Naive thymus-derived CD8-positive, alpha-beta T cell (primary cell): ENCODE results near the gene ATP5PB. TPM values are rescaled to one million over a fixed set of nuclear protein-coding genes. Genes with fewer than 3 reads are reported as not detected.

Experiments
- ATAC-seq, 2 donors: fragments of 150-1000 bp; cut with Tn5 transposase in 1 of 2; sonication (Bioruptor Pico), chemical (Tn5 transposase) in 1 of 2; 1 replicate in 1 of 2; 2 replicates in 1 of 2; pipeline ENCODE4 v1.10.0; 2021; ENCODE audit warnings: mild to moderate bottlenecking in 2 of 2, moderate library complexity in 2 of 2
- POLR2A ChIA-PET: fragments of 350-600 bp; sonication (Branson Sonifier 250); formaldehyde crosslinking; loops from one replicate; lab custom pipeline; 2021; ENCODE audit warnings: antibody characterized with exemption; lab: Charles Lee
- DNase-seq, 10 donors: peaks; one replicate each; pipeline versions ENCODE4 v3.0.0 to v3.0.0-alpha.2; 2020 to 2022
- H3K27ac Mint-ChIP-seq, 10 donors: one replicate each; pipeline ENCODE4 v1.8.0; 2020 to 2022; ENCODE audit warnings: mild to moderate bottlenecking in 10 of 10, mixed read lengths in 10 of 10, moderate library complexity in 4 of 10, inconsistent platforms in 1 of 10
- H3K27me3 Mint-ChIP-seq, 5 donors: one replicate each; pipeline ENCODE4 v1.8.0; 2021 to 2022; ENCODE audit warnings: mixed read lengths in 5 of 5
- H3K36me3 Mint-ChIP-seq, 3 donors: one replicate each; pipeline ENCODE4 v1.8.0; 2020 to 2022; ENCODE audit warnings: mixed read lengths in 3 of 3, mild to moderate bottlenecking in 2 of 3, inconsistent platforms in 1 of 3
- H3K4me1 Mint-ChIP-seq, 4 donors: one replicate each; pipeline ENCODE4 v1.8.0; 2021 to 2022; ENCODE audit warnings: mixed read lengths in 4 of 4
- H3K4me3 Mint-ChIP-seq, 10 donors: one replicate each; pipeline ENCODE4 v1.8.0; 2020 to 2022; ENCODE audit warnings: mild to moderate bottlenecking in 10 of 10, mixed read lengths in 10 of 10, moderate library complexity in 6 of 10, inconsistent platforms in 1 of 10
- H3K9me3 Mint-ChIP-seq, 9 donors: one replicate each; pipeline ENCODE4 v1.8.0; 2020 to 2022; ENCODE audit warnings: mixed read lengths in 9 of 9, mild to moderate bottlenecking in 3 of 9, inconsistent platforms in 1 of 9, moderate library complexity in 1 of 9
- polyA plus RNA-seq, 3 donors: library from polyadenylated mRNA; unstranded; fragments of 300-500 nt; fragmentation: Illumina TruSeq; gene quantifications; one replicate each; pipeline ENCODE4 v1.2.3, GENCODE V29; 2021
- total RNA-seq, 8 experiments: library from RNA in 2 of 8; stranded (reverse) in 2 of 8; gene quantifications; one replicate each; pipeline ENCODE4 v1.2.3 and lab custom pipeline; 2021 to 2026

The ATP5PB gene
- total and polyA plus RNA-seq, 5 experiments from 2014 or later = 105 to 437 (median 411) TPM

DNA sequence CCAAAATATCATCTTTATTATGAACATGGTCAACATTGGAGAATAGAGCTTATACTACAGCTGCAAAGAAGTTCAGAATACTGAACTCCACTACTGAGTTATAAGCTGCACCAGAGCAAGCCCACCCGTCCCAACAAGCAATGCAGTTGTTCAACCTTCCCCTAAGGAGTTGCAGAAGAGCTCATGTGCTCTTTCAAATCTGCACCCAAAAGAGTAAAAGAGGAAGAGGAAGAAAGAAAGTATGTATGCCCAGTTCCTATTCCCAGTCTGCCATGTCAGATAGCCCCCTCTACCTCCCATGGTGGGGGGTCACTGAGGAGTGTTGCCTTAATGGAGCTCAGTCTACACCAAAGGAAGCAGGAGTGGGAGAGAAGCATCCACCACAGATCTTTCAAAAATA is 31.4 kb downstream of the ATP5PB start:
- Mint-ChIP-seq H3K36me3 (peaks cover 11 to 20% (median 12%) of the 10 kb centered on the region in 3 donors), H3K27me3 (no peaks in the 10 kb centered on the region), H3K27ac (peak overlapping the region in 3 of 10 donors; percentile 14 to 53 (median 17)), H3K4me1 (peaks cover 29 to 71% (median 63%) of the 10 kb centered on the region in 4 donors), H3K4me3 (peak overlapping the region in 1 of 10 donors; percentile 58), H3K9me3 (no peaks in the 10 kb centered on the region)
- no peak for ATAC-seq
- DNase-seq = no peak
- POLR2A ChIA-PET = interaction anchor here (1.3 kb wide), 1 partner anchor 9 kb away, joined by 4 read pairs; no protein-coding TSS in a partner anchor

DNA sequence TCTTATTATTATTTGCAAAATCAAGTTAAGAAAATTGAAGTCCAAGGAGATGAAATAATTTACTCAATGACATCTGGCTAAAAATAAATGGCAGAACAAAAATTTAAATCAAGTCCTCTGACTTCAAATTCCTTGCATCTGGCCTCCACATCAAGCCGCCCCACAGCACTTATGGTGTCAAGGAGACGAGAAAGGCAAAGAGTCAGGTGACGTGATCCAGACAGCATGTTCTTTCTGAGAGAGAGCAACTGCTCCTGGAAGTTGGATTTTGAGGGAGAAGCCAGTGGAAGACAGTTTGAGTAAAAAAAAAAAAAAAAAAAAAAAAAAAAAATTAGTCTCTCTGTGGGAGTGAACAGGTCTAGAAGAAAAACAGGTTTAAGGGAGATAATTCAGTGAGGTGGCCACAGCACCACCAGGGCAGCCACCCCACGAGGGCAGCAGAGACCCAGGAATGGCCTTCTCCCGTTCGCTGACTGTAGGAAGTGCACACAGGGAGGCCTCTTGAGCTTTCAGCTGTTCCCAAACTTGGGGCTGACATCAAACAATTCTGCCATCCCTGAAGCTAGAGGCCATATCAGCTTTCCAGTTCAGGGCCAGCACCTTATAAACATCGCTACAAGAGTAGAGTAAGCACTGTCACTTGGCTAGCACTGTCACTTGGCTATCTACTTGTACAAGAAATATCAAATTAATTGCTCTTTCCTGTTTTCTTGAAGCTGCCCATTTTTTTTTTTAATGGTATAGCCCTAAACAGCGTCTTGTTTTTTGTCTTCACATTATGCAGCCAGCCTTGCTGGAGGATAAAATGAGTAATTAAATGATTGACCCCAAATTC is 32.3 kb downstream of the ATP5PB start:
- H3K4me1 Mint-ChIP-seq = peaks cover 26 to 62% (median 55%) of the 10 kb centered on the region in 4 donors

DNA sequence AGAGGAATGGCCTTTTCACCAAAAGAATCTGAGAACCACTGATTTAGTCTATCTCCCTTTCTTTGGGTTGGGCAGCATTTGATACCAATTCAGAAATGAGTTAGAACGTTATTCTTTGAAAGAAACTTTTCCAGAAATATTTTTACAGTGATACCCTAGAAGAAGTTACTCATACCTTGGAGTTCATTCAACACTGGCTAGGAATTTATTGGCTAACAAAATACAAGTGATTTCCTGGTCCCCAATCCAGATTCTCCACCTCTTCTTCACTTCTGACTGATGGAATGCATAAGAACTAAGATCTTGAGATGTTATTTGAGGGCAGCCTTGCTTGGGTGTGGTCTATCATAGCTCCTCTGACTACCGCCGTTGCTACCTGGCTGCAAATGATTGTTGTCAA is 33.9 kb downstream of the ATP5PB start:
- no peak overlapping the region for H3K4me3 Mint-ChIP-seq
- H3K27ac Mint-ChIP-seq = peak overlapping the region in 2 of 10 donors; percentile 5 to 15
- ATAC-seq (no peak), DNase-seq (no peak)
- H3K27me3 Mint-ChIP-seq = no peaks in the 10 kb centered on the region
- peaks cover 15 to 46% (median 39%) of the 10 kb centered on the region in 4 donors for H3K4me1 Mint-ChIP-seq
- H3K9me3 Mint-ChIP-seq = no peaks in the 10 kb centered on the region
- POLR2A ChIA-PET = no interaction called here
- H3K36me3 Mint-ChIP-seq = peaks cover 3 to 7% (median 6%) of the 10 kb centered on the region in 3 donors

More for the DNA sequence above, 32.3 kb downstream of the ATP5PB start:
- Mint-ChIP-seq H3K36me3 (peaks cover 11 to 20% (median 12%) of the 10 kb centered on the region in 3 donors), H3K4me3 (no peak overlapping the region), H3K9me3 (no peaks in the 10 kb centered on the region), H3K27ac (peak overlapping the region in 3 of 10 donors; percentile 48 to 83 (median 65)), H3K27me3 (no peaks in the 10 kb centered on the region)
- ATAC-seq (peak; percentile 50 to 74), DNase-seq (peak; percentile 34 to 78 (median 47))
- POLR2A ChIA-PET = interaction anchor here (0.9 to 1.3 kb wide), 3 partner anchors 10 to 26 kb away, joined by 3 to 4 read pairs (median 3); no protein-coding TSS in a partner anchor

DNA sequence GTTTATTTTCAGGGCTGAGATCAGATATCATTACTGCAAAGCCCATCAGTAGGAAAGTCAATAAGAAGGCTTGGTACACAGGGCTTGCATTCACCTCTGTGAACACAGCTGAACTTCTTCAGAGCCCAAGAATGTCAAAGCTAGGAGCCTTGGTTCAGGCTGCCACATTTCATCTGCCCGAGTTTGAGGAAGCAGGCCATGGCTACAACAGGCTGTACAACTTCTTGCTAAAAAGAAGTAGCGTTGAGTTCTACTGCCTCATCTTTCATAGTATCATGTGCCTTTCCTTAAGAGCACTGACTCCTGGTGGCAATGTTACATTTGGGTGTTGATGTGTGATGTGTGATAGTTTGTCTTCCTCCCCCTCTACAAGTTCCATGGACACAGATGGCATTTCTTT is 34.6 kb downstream of the ATP5PB start:
- Mint-ChIP-seq H3K4me1 (peaks cover 13 to 39% (median 33%) of the 10 kb centered on the region in 4 donors), H3K27ac (peak overlapping the region in 2 of 10 donors; percentile 5 to 34), H3K27me3 (no peaks in the 10 kb centered on the region), H3K4me3 (no peak overlapping the region), H3K36me3 (peaks cover 0 to under 1% (median 0%) of the 10 kb centered on the region in 3 donors), H3K9me3 (no peaks in the 10 kb centered on the region)
- no peak for DNase-seq
- no peak for ATAC-seq
- POLR2A ChIA-PET = interaction anchor here (0.6 kb wide), 1 partner anchor 99 kb away, joined by 4 read pairs; no protein-coding TSS in a partner anchor

DNA sequence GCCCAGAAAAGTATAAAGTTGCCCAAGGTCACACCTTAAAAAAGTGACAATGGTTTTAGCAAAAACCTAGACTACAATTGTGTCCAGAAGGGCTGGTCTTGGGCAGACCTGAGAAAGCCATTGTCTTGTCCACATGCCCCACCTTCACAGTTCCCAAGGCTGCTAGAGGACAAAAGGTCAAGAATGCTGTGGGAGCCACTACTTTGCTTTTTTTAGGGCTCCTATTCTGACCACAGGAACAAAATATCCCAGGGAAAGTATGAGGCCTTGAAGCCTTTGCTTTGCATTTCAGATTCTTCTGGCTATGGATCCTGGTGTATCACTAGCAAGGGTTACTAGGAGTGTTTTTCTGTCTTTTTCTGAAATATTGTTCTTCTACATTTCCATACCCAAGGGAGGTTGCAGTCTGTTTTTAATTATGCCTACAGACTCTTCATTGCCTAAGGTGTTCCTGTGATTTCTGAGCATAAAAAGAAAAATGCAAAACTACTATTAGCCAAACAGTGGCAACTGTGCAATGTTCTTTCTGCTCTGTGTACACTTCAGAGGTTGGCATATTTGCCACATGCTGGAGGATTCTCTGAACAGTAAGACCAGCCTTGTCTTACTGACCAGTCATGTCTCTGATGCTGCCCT is 35.2 kb downstream of the ATP5PB start:
- Mint-ChIP-seq H3K4me1 (peaks cover 13 to 38% (median 34%) of the 10 kb centered on the region in 4 donors), H3K9me3 (no peaks in the 10 kb centered on the region), H3K27ac (peak overlapping the region in 2 of 10 donors; percentile 21 to 47), H3K27me3 (no peaks in the 10 kb centered on the region), H3K36me3 (no peaks in the 10 kb centered on the region), H3K4me3 (no peak overlapping the region)
- ATAC-seq = no peak
- POLR2A ChIA-PET = interaction anchor here (0.6 to 1.9 kb wide), 2 partner anchors 24 to 99 kb away, joined by 4 to 5 read pairs; no protein-coding TSS in a partner anchor
- DNase-seq = no peak

DNA sequence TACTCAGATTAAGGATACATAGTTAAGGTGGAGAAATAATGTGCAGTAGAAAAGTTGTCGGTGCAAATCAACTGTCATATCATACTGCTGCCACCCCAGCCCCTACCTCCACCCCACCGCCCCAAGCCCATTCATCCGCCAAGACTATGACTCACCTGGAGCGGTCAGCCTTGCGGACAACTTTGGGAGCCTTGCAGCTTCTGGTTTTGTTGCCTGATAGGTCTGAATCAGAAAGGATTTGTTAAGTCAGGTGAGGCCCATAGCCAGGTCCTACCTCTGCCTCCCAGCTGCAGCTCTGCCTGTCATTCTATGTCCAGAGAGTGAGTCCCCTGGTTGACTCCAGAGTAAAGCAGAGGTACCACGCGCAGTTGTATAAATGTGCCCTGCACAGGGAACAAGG is 37.2 kb downstream of the ATP5PB start:
- POLR2A ChIA-PET = interaction anchor here (0.7 to 1.9 kb wide), 5 partner anchors 9 to 181 kb away, joined by 3 to 7 read pairs (median 4); no protein-coding TSS in a partner anchor
- H3K27ac Mint-ChIP-seq = no peak overlapping the region

DNA sequence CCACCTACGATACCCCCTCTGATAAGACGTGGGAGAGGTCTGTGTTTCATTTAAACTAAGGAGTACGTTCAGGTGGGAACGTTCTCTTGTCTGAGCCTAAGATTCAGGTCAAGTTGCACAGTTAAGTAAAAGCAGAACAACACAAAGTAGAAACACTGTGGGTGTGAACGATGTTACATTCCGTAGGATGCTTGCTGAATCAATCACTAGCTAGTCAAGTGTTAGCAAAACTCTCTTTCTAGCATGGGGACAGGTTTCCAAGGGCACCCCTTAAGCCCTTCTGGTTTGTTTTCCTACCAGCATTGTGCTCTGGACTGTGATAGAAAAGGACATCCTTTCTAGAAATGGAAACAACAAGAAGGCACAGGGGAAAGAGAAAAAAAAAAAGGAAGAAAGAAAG is 37.9 kb downstream of the ATP5PB start:
- no peaks in the 10 kb centered on the region for H3K36me3 Mint-ChIP-seq
- H3K9me3 Mint-ChIP-seq = no peaks in the 10 kb centered on the region
- ATAC-seq (no peak), DNase-seq (no peak)
- POLR2A ChIA-PET = no interaction called here
- H3K27me3 Mint-ChIP-seq = no peaks in the 10 kb centered on the region
- H3K4me1 Mint-ChIP-seq = peaks cover 11 to 37% (median 17%) of the 10 kb centered on the region in 4 donors
- no peak overlapping the region for H3K27ac Mint-ChIP-seq
- no peak overlapping the region for H3K4me3 Mint-ChIP-seq

More for the DNA sequence above, 37.2 kb downstream of the ATP5PB start:
- no peaks in the 10 kb centered on the region for H3K9me3 Mint-ChIP-seq
- no peak for DNase-seq
- no peaks in the 10 kb centered on the region for H3K36me3 Mint-ChIP-seq
- H3K4me1 Mint-ChIP-seq = peaks cover 12 to 42% (median 24%) of the 10 kb centered on the region in 4 donors
- no peak overlapping the region for H3K4me3 Mint-ChIP-seq
- no peaks in the 10 kb centered on the region for H3K27me3 Mint-ChIP-seq
- no peak for ATAC-seq

DNA sequence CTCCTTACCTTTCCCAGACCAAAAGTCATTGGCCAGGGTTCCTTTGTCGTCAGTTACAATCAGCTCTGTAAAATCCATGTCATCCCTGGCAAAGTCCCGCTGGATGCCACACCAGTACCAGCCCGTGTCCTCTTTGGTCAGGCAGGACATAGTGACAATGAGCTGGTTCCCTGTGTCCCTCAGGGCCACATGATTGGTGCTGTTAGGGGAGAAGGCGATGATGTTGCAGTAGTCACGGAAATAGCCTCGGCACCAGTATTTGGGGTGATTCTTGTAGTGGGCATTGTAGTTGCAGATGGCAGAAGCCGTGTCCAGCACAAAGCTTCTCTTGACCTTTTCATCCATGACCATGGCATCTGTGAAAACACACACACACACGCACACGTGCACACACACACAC is 39.4 kb downstream of the ATP5PB start:
- DNase-seq = no peak
- H3K4me3 Mint-ChIP-seq = no peak overlapping the region
- no peaks in the 10 kb centered on the region for H3K27me3 Mint-ChIP-seq
- no peak for ATAC-seq
- no peaks in the 10 kb centered on the region for H3K9me3 Mint-ChIP-seq
- no peak overlapping the region for H3K27ac Mint-ChIP-seq
- H3K4me1 Mint-ChIP-seq = peaks cover 6 to 24% (median 10%) of the 10 kb centered on the region in 4 donors
- POLR2A ChIA-PET = no interaction called here
- H3K36me3 Mint-ChIP-seq = no peaks in the 10 kb centered on the region

DNA sequence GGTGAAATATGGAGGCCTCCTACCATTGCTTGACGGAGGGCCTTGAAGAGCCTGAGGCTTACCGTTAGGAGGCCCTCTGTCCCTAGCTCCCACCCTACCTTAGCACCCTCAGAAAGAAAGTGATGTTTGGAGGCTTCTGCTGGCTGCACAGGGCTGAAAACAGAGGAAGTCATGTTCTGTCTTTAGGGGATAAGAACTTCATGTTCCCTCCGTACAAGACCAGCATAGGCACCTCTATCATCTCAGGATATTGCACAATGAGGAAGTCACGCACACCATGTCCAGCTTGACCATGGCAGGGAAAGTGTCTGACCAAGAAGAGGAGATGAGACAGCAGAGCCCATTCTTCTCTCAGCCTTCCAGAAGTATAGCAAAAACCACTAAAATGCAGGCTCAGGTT is 40.3 kb downstream of the ATP5PB start:
- POLR2A ChIA-PET = interaction anchor here (0.8 to 0.9 kb wide), 2 partner anchors 14 to 18 kb away, joined by 3 read pairs; partner anchors contain the start of genes ADORA3 and TMIGD3
- Mint-ChIP-seq H3K36me3 (no peaks in the 10 kb centered on the region), H3K27me3 (no peaks in the 10 kb centered on the region), H3K4me1 (peaks cover 6 to 16% (median 6%) of the 10 kb centered on the region in 4 donors), H3K9me3 (no peaks in the 10 kb centered on the region), H3K4me3 (no peak overlapping the region), H3K27ac (peak overlapping the region in 1 of 10 donors; percentile 66)
- DNase-seq (no peak), ATAC-seq (no peak)

DNA sequence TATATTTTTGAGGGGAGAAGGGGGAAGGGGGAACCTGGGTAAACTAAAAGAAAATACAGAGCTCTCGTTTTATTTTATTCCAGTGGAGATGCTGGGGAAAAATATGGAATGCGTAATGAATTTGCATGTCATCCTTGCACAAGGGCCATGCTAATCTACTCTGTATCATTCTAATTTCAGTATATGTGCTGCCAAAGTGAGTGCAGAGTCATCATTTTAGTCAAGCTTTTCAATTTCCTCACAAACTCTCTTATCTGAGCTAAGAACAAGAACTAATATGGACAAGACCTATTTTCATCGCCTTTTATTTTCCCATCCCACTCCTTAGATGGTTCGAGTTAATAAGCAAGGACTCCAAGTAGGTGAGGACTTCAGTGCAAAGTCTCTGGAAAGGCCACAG is 41.0 kb downstream of the ATP5PB start:
- Mint-ChIP-seq H3K4me1 (peaks cover 5 to 16% (median 6%) of the 10 kb centered on the region in 4 donors), H3K4me3 (no peak overlapping the region), H3K27me3 (no peaks in the 10 kb centered on the region), H3K9me3 (peaks cover 0 to under 1% (median 0%) of the 10 kb centered on the region in 9 donors), H3K36me3 (no peaks in the 10 kb centered on the region), H3K27ac (no peak overlapping the region)
- DNase-seq = no peak
- POLR2A ChIA-PET = interaction anchor here (0.7 to 1.1 kb wide), 4 partner anchors 12 to 264 kb away, joined by 3 to 5 read pairs (median 3); partner anchors contain the start of genes ADORA3 and TMIGD3
- ATAC-seq = no peak

DNA sequence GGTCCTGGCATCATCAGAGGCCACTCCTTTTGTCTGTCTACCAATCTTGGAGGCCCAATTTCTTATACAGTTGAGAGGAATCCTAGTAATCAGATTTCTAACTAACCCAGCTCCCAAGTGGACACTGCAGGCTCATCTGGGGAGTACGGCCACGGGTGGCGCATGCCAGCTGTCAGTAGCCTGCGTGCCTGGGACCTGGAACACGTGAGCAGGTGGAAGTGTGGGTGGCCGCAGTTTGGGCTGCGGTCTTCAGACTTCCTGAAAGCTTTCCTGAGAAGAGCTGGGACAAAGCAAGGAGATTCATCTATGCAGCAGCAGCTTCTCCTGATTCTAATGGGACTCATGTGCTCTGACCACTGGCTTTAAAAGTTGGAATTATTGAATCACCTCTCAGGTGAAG is 41.8 kb downstream of the ATP5PB start:
- H3K9me3 Mint-ChIP-seq = peaks cover 0 to 9% (median 4%) of the 10 kb centered on the region in 9 donors
- no peak for ATAC-seq
- no peak overlapping the region for H3K27ac Mint-ChIP-seq
- H3K36me3 Mint-ChIP-seq = no peaks in the 10 kb centered on the region
- DNase-seq = no peak
- H3K4me3 Mint-ChIP-seq = no peak overlapping the region
- POLR2A ChIA-PET = interaction anchor here (0.7 to 1.1 kb wide), 2 partner anchors 12 to 264 kb away, joined by 3 to 5 read pairs; no protein-coding TSS in a partner anchor
- H3K27me3 Mint-ChIP-seq = no peaks in the 10 kb centered on the region
- peaks cover 4 to 8% (median 6%) of the 10 kb centered on the region in 4 donors for H3K4me1 Mint-ChIP-seq

DNA sequence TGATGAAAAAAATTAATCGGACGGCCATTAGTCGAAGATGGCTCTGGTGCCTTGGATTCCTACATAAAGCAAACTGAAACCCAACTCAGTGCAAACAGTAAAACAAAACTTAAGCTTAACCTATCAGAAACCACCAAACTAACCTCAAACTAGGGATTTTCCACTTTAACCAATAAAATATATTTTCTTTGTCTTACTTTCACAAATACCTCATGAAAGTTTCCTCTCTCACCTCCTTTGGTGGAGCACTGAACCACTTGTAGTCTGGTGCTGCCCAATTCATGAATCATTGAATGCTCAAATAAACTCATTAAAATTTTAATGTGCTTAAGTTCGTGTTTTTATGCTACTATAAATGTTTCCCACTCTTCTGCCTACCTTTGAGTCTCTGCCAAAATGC is 47.1 kb downstream of the ATP5PB start:
- ATAC-seq = peak in 1 of 2 donors; percentile 38
- POLR2A ChIA-PET = interaction anchor here (0.9 to 1.3 kb wide), 2 partner anchors 15 to 19 kb away, joined by 3 read pairs; no protein-coding TSS in a partner anchor
- Mint-ChIP-seq H3K4me3 (no peak overlapping the region), H3K4me1 (peaks cover 4 to 19% (median 15%) of the 10 kb centered on the region in 4 donors), H3K36me3 (no peaks in the 10 kb centered on the region), H3K27ac (no peak overlapping the region), H3K27me3 (no peaks in the 10 kb centered on the region), H3K9me3 (peaks cover 0 to 18% (median 8%) of the 10 kb centered on the region in 9 donors)
- DNase-seq = no peak
